GM18505 (cell line): ENCODE results near the gene ZNF17.

Experiments used
- ATAC-seq: cut with Tn5 transposase; IDR thresholded peaks from one replicate; pipeline ENCODE4 v1.9.1; 2021; ENCODE audit not compliant: unreplicated experiment
- POLR2A ChIP-seq: IDR thresholded peaks from 4 replicates; pipeline ENCODE4 v1.6.1; 2011; ENCODE audit warnings: borderline replicate concordance; ENCODE audit not compliant: insufficient read depth, insufficient read length; ENCODE audit errors: extremely low read depth

The ZNF17 gene

GRCh38 chr19:57441979-57442752, 31.2 kb downstream of the ZNF17 start:
- ATAC-seq = no peak
- TF ChIP-seq POLR2A = no peak

GRCh38 chr19:57443121-57443696, 32.2 kb downstream of the ZNF17 start:
- ATAC-seq = no peak
- TF ChIP-seq POLR2A = no peak

GRCh38 chr19:57452307-57452706, 41.3 kb downstream of the ZNF17 start:
- no peak for ATAC-seq
- TF ChIP-seq POLR2A = no peak

- no peak for ATAC-seq
- TF ChIP-seq POLR2A = no peak
These were observed 54.9 kb downstream of the ZNF17 start for GRCh38 chr19:57465680-57466381.

GRCh38 chr19:57466489-57466888, 55.5 kb downstream of the ZNF17 start:
- no peak for TF ChIP-seq POLR2A
- ATAC-seq = no peak
